ENCODE data around the gene ETFA.

DNA sequence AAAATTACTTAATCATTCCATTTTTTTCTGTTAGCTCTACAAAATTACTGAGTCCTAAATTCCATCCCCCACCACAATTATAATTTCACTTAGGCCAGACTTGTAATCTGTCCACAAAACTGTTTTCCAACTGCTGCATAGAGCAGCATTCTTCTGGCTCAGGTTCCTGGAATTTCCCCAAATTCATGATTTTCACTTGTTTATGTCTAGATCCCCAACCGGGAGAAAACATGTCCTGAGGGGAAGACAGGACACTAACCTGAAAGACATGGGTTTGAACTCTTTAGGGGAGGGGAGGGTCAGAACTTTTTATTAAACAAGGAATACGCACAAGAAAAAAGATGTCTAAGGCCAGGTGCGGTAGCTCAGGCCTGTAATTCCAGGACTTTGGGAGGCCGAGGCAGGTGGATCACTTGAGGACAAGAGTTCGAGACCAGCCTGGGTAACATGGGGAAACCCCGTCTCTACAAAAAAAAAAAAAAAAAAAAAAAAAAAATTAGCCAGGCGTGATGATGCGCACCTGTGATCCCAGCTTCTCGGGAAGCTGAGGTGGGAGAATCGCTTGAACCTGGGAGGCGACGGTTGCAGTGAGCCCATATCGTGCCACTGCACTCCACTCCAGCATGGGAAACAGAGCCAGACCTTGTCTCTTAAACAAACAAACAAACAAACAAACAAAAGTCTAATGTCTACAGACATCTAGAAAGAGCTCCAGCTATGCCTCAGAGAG lies 1.5 kb downstream of the ETFA start:
- TF ChIP-seq, protein P1, sequence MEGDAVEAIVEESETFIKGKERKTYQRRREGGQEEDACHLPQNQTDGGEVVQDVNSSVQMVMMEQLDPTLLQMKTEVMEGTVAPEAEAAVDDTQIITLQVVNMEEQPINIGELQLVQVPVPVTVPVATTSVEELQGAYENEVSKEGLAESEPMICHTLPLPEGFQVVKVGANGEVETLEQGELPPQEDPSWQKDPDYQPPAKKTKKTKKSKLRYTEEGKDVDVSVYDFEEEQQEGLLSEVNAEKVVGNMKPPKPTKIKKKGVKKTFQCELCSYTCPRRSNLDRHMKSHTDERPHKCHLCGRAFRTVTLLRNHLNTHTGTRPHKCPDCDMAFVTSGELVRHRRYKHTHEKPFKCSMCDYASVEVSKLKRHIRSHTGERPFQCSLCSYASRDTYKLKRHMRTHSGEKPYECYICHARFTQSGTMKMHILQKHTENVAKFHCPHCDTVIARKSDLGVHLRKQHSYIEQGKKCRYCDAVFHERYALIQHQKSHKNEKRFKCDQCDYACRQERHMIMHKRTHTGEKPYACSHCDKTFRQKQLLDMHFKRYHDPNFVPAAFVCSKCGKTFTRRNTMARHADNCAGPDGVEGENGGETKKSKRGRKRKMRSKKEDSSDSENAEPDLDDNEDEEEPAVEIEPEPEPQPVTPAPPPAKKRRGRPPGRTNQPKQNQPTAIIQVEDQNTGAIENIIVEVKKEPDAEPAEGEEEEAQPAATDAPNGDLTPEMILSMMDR (conservative IDR thresholded peaks at IDR 0.05 in 1 of 2, IDR thresholded peaks at IDR 0.05 in 1 of 2; ENCODE audit: extremely low read depth in 1 of 2, insufficient read depth in 1 of 2, low read depth in 1 of 2, low read length in 2 of 2), result no peak
- TF ChIP-seq EZH2 (IDR thresholded peaks at IDR 0.05; ENCODE audit: borderline replicate concordance, low read length), result no peak
